Astrocyte (in vitro differentiated cells and primary cell): Measurements from ENCODE around the gene IPO7. TPM values are rescaled to one million over a fixed set of nuclear protein-coding genes. Genes with fewer than 3 reads are reported as not detected.

Source experiments
- total RNA-seq: library from RNA; stranded (reverse); gene quantifications from 2 replicates; pipeline ENCODE4 v1.2.1, GENCODE V29; 2021

The IPO7 gene
- total RNA-seq, 1 donor from 2014 or later = 142 TPM

Other genes starting within 250 kb of the IPO7 start
- 147 and 156 TPM in 2 replicates for gene DENND5A, start 119.3 kb upstream of the IPO7 start, total RNA-seq
- 43.6 and 43.8 TPM in 2 replicates for gene TMEM41B, start 70.1 kb upstream of the IPO7 start, total RNA-seq
- gene ZNF143, start 76.4 kb downstream of the IPO7 start, total RNA-seq = 20.9 and 28.3 TPM in 2 replicates
- 29.3 and 50.7 TPM in 2 replicates for gene WEE1, start 189.0 kb downstream of the IPO7 start, total RNA-seq